Progenitor cell of endocrine pancreas (in vitro differentiated cells): ENCODE results near the gene TEK. TPM values are rescaled to one million over a fixed set of nuclear protein-coding genes. Genes with fewer than 3 reads are reported as not detected.

Experiments used
- DNase-seq: peaks from one replicate; pipeline ENCODE4 v3.0.0; 2021; ENCODE audit warnings: low spot score; ENCODE audit not compliant: unreplicated experiment
- H3K27ac Mint-ChIP-seq: 2 replicates; pipeline ENCODE4 v1.8.0; 2021; ENCODE audit warnings: mild to moderate bottlenecking, moderate library complexity, mixed read lengths
- H3K27me3 Mint-ChIP-seq: 2 replicates; pipeline ENCODE4 v1.8.0; 2021; ENCODE audit warnings: mixed read lengths
- H3K36me3 Mint-ChIP-seq: 2 replicates; pipeline ENCODE4 v1.8.0; 2022; ENCODE audit warnings: mixed read lengths; ENCODE audit not compliant: insufficient read depth
- H3K4me1 Mint-ChIP-seq: 2 replicates; pipeline ENCODE4 v1.8.0; 2021; ENCODE audit warnings: low read depth, mixed read lengths
- H3K4me3 Mint-ChIP-seq: 2 replicates; pipeline ENCODE4 v1.8.0; 2021; ENCODE audit warnings: low read depth, mild to moderate bottlenecking, moderate library complexity, mixed read lengths
- H3K9me3 Mint-ChIP-seq: 2 replicates; pipeline ENCODE4 v1.8.0; 2021; ENCODE audit warnings: low read depth, mixed read lengths
- total RNA-seq: library from RNA; stranded (reverse); gene quantifications from 2 replicates; pipeline ENCODE4 v1.2.1, GENCODE V29; 2021
- TF ChIP-seq, protein P1 (sequence below): fragments of 200-600 bp; sonication (generic); IDR thresholded peaks from one replicate; pipeline ENCODE4 v1.5.0; 2021; ENCODE audit warnings: antibody characterized with exemption, mild to moderate bottlenecking; ENCODE audit not compliant: unreplicated experiment

The TEK gene
- total RNA-seq, 1 donor from 2014 or later: not detected

DNA sequence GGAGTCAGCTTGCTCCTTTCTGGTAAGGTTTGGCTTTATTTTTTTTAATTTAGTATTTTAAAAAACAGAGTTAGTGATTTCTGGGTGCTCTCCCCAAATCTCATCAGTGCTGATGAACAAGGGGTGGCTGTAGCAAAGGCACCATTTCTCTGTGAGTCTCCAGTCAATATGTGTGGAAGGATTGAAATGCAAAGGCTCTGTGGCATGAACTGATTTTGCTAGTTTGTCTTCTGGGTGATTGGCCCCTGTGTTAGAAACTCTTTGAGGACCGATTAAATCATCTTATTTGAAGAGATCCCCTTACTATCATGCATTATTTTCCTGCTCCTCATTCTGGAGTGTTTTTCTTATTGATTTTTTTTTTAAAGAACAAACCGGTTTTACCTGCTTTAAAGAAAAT lies 596 bp downstream of the TEK start:
- no peak overlapping the region for H3K4me3 Mint-ChIP-seq
- TF ChIP-seq, protein P1, sequence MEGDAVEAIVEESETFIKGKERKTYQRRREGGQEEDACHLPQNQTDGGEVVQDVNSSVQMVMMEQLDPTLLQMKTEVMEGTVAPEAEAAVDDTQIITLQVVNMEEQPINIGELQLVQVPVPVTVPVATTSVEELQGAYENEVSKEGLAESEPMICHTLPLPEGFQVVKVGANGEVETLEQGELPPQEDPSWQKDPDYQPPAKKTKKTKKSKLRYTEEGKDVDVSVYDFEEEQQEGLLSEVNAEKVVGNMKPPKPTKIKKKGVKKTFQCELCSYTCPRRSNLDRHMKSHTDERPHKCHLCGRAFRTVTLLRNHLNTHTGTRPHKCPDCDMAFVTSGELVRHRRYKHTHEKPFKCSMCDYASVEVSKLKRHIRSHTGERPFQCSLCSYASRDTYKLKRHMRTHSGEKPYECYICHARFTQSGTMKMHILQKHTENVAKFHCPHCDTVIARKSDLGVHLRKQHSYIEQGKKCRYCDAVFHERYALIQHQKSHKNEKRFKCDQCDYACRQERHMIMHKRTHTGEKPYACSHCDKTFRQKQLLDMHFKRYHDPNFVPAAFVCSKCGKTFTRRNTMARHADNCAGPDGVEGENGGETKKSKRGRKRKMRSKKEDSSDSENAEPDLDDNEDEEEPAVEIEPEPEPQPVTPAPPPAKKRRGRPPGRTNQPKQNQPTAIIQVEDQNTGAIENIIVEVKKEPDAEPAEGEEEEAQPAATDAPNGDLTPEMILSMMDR: no peak
- no peaks in the 10 kb centered on the region for H3K36me3 Mint-ChIP-seq
- DNase-seq: no peak
- no peaks in the 10 kb centered on the region for H3K27me3 Mint-ChIP-seq
- H3K27ac Mint-ChIP-seq: no peak overlapping the region
- peaks cover 8% of the 10 kb centered on the region for H3K4me1 Mint-ChIP-seq
- H3K9me3 Mint-ChIP-seq: no peaks in the 10 kb centered on the region

DNA sequence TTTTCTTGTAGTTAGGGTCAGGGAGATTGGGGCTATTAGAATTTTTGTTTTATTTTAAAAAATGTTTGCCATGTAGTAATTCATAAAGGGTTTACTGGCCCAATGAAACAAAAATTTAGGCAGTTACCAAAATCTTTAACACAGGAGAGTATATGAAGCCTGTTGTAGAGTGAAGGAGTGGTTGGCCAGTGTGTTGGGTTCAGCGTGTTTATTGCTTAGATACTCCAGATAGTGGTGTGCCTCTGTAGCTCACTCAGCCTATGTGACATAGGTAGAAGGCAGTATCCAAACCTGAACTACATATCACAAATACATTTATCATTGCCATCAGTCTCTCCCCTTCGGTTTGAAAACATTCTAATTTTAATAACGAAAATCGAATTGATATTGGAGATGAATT lies 1.2 kb downstream of the TEK start:
- H3K4me3 Mint-ChIP-seq: no peak overlapping the region
- H3K4me1 Mint-ChIP-seq: peaks cover 8% of the 10 kb centered on the region
- H3K36me3 Mint-ChIP-seq: no peaks in the 10 kb centered on the region
- DNase-seq: no peak
- H3K27ac Mint-ChIP-seq: no peak overlapping the region
- TF ChIP-seq, protein P1: no peak
- H3K9me3 Mint-ChIP-seq: no peaks in the 10 kb centered on the region
- H3K27me3 Mint-ChIP-seq: no peaks in the 10 kb centered on the region

DNA sequence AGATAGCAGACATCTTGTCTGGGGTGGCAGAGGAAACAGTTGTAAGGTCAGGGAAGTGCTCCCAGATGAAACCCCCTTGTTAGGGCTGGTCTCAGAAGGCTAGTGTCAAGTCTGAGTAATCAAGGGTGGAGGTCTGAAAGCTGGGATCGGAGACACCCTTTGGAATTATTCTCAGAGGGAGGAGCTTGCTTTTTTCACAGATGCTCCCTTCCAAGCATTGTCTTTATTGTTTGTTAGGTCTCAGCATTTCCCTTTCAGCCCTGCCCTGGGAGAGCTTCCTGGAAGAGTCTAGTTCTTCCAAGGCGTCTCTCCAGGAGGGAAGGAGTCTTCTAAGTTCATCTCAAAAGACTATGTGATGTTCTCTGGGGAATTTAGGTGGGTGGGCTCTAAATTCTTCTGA lies 3.2 kb downstream of the TEK start:
- Mint-ChIP-seq H3K9me3 (no peaks in the 10 kb centered on the region), H3K4me1 (peaks cover 8% of the 10 kb centered on the region), H3K4me3 (no peak overlapping the region), H3K36me3 (no peaks in the 10 kb centered on the region), H3K27me3 (no peaks in the 10 kb centered on the region), H3K27ac (no peak overlapping the region)
- DNase-seq: no peak
- TF ChIP-seq, protein P1: no peak

DNA sequence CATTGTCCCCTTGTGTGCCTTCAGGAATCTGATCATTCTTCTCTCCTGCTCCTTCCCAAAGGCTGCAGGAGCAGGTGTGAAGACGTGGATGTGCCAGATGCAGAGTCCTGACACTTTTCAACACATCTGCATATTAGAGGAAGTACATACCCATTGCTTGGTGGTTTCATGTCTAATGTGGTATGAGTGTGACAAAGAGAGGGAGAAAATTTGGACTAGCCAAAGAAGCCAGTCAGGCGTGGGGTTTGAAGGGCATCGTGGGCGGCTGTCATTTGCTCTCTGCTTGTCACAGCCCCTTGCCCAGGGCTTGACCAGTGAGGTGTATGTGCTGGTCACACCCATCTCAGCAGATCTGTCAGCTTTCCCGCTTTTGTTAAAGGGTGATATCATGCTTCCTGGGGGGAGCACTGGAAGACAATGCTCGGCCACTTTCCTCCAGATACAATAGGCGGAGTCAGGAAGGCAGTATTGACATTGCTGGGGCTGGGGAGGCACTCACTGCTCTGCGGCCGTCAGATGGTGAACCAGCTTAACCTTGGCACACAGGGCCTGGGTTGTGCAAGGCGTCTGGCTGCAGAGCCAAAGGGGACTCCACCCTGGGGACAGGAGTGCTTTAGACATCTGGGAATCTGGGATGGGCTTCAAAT lies 8.6 kb downstream of the TEK start:
- H3K4me1 Mint-ChIP-seq: peaks cover 4% of the 10 kb centered on the region
- no peaks in the 10 kb centered on the region for H3K36me3 Mint-ChIP-seq
- H3K27me3 Mint-ChIP-seq: no peaks in the 10 kb centered on the region
- no peaks in the 10 kb centered on the region for H3K9me3 Mint-ChIP-seq
- TF ChIP-seq, protein P1: no peak
- H3K27ac Mint-ChIP-seq: no peak overlapping the region
- no peak for DNase-seq
- no peak overlapping the region for H3K4me3 Mint-ChIP-seq

DNA sequence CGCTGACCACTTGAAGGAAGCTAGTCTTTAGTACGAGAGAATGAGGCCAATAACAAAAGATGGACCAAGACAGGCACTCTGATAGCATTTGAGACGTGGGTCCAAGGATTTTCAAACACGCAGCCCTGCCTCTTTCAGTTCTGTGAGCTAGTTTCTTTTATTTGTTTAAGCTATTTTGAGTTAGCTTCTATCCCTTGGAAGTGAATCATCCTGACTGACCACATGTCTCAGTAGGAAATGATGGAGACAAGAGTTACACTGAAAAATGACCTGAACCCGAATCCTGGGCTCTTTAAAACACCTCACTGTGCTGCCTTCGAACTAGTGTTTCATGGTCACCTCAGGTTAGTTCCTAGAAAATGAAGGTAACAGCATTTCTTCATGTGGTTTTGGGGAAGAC lies 9.9 kb downstream of the TEK start:
- no peaks in the 10 kb centered on the region for H3K36me3 Mint-ChIP-seq
- no peak overlapping the region for H3K4me3 Mint-ChIP-seq
- H3K9me3 Mint-ChIP-seq: no peaks in the 10 kb centered on the region
- TF ChIP-seq, protein P1: no peak
- H3K4me1 Mint-ChIP-seq: peaks cover 4% of the 10 kb centered on the region
- DNase-seq: no peak
- no peaks in the 10 kb centered on the region for H3K27me3 Mint-ChIP-seq
- H3K27ac Mint-ChIP-seq: no peak overlapping the region
